Measurements from ENCODE around the gene FAT1.

GRCh38 chr4:186704057-186704456, 19.6 kb downstream of the FAT1 start:
- TF ChIP-seq CTCF (IDR thresholded peaks at IDR 0.05) = no peak
- no peak for TF ChIP-seq POLR2A (IDR thresholded peaks at IDR 0.05)

All from body of pancreas (tissue), 4 donors.